Body of pancreas (tissue), 4 donors: ENCODE data around the gene TMEM106A.

Source experiments
- POLR2A ChIP-seq, 3 donors: fragments of 450-650 bp; IDR thresholded peaks; one replicate each; pipeline ENCODE4 v1.6.1; 2016; ENCODE audit warnings: antibody characterized with exemption in 3 of 3, mild to moderate bottlenecking in 2 of 3
- TF ChIP-seq, protein P1 (sequence below), 7 experiments: fragments of 450-650 bp in 4 of 7; fragments of 200-600 bp in 3 of 7; sonication (generic) in 3 of 7; IDR thresholded peaks; one replicate each; pipeline ENCODE4 v1.5.1; 2016 to 2019; ENCODE audit warnings: antibody characterized with exemption in 7 of 7

DNA sequence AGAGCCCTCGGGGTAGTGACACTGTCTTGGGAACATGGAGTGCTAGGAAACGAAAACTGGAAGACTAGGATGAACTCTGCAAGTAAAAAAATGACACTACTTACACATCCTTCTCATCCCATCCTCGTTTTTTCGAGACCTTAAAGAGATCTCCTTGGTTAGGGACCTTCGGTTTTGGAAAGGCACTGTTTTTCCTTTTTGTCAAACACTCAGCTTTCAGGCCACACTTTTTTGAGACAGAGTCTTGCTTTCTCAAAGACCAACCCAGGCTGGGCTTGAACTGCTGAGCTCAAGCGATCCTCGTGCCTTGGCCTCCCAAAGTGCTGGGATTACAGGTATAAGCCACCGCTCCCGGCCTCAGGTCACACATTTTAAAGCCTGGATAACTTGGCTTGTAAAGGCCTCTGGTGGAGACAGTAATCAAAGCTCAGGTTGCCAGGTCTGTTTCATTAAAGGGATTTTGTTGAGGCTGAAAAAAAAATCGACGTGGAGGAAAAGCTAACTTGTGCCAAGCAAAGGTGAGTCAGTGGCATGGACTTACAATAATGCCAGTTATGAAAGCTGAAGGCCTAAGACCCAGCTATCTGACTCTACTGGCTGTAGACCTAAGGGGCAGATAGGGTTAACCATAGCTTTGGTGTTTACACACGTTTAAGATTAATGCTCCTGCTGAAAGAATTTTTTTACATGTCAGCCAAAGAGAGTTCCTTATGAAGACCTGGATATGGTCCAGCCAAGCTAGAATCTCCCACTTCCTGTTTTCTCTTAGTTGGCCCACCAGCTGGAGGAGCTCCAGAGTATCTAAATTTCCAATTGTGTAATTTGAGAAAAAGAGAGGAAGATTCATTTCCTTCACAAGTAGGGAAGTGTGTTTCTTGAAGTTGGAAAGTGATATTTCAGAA is 39.8 kb upstream of the TMEM106A start:
- TF ChIP-seq, protein P1, sequence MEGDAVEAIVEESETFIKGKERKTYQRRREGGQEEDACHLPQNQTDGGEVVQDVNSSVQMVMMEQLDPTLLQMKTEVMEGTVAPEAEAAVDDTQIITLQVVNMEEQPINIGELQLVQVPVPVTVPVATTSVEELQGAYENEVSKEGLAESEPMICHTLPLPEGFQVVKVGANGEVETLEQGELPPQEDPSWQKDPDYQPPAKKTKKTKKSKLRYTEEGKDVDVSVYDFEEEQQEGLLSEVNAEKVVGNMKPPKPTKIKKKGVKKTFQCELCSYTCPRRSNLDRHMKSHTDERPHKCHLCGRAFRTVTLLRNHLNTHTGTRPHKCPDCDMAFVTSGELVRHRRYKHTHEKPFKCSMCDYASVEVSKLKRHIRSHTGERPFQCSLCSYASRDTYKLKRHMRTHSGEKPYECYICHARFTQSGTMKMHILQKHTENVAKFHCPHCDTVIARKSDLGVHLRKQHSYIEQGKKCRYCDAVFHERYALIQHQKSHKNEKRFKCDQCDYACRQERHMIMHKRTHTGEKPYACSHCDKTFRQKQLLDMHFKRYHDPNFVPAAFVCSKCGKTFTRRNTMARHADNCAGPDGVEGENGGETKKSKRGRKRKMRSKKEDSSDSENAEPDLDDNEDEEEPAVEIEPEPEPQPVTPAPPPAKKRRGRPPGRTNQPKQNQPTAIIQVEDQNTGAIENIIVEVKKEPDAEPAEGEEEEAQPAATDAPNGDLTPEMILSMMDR (IDR thresholded peaks at IDR 0.05), result peak in 4 of 7 experiments; percentile 22 to 25 (median 23)
- no peak for TF ChIP-seq POLR2A (IDR thresholded peaks at IDR 0.05)
